Stimulated activated CD4-positive, alpha-beta T cell treated with anti-CD3 and anti-CD28 coated beads, Interleukin-12 subunit alpha, Interleukin-12 subunit beta, amount 100 ng/mL, for 4 hours (primary cell): Measurements from ENCODE around the gene MTG1.
"Not testable (repeated sequence)": the region's sequence is repeated elsewhere in the genome, so short reads cannot be mapped to it uniquely, and the experiment has no call there.

Source experiments
- DNase-seq: peaks from one replicate; pipeline ENCODE4 v3.0.0-alpha.2; 2020

MTG1 gene

GRCh38 chr10:133431888-133432613, 38.1 kb downstream of the MTG1 start:
- DNase-seq = not testable (repeated sequence)

DNA sequence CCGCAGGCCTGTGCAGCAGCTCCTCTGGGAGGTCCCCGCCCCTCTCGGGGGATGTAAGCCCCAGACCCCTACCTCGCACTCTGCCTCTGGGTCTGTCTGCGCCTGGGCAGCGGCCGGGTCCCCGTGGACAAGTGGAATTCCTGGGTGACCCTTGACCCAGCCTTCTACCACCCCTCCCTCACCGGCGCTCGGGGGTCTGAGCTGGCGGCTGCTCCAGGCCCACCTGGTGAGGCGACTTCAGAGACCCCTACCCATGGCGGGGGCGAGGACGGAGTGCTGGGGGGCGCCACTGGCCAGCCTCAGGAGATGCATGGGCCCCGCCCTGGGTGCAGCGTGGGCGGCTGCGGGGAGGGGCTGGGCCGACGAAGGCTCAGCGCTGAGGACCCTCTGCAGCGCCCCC, 38.8 kb downstream of the MTG1 start:
- not testable (repeated sequence) for DNase-seq

- no peak for DNase-seq
Measured at GRCh38 chr10:133438711-133439273, 44.8 kb downstream of the MTG1 start.

DNA sequence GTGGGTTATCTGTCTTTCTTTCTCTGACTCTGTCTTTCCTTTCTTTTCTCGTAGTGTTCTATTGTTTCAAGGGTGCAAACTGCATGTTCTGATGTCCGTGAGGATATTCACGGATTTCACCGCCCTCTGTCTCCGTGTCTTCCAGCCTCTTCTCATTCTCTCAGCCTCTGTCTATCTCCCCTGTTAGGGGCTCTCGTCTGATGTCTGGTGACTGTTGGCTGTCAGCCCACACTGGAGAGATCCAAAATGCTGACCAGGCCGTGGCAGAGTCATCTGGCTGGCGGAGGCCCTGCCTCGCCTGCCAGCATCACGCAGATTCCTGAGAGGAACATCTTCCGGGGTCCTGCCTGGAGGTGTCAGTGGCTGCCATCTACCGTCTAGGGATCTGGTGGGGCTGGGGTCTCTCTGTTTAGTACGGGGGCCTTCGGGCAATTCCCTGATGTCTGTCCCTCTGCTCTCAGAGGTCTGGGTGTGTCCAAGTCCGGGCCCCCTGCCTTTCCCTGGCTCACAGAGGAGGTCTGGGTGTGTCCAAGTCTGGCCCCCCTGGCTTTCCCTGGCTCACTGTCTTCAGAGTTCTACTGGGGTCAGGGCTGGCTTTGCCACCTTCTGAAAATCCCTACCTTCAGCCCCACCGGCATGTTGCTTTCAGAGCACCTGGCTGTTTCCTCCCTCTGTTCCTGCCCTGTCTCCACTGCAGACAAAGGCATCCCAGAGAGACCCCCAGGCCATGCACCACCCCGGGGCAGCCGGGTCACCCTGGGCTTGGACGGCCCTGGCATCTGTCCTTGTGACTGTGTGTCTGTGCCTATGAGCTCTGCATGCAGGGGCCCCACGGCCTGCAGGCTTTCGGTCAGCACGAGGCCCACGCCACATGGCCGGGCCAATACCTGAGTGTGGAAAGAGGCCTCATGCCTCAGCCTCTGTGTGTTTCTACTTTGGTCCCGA, 45.8 kb downstream of the MTG1 start:
- no peak for DNase-seq

GRCh38 chr10:133440633-133441285, 46.8 kb downstream of the MTG1 start:
- DNase-seq = no peak

DNA sequence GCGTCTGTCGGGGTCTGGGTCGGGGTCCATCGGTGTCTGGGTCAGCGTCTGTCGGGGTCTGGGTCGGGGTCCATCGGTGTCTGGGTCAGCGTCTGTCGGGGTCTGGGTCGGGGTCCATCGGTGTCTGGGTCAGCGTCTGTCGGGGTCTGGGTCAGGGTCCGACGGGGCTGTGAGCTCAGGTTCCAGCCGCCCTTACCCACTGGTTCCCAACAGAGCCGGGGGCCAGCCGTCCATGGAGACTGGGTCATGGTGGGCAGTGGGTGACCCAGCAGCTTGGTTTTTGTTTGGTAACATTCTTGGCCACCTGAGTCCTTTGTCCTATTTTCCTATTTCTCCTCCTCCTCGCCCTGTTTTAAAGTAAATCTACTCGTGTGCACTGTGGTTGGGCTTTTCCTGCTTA, 47.4 kb downstream of the MTG1 start:
- not testable (repeated sequence) for DNase-seq

DNA sequence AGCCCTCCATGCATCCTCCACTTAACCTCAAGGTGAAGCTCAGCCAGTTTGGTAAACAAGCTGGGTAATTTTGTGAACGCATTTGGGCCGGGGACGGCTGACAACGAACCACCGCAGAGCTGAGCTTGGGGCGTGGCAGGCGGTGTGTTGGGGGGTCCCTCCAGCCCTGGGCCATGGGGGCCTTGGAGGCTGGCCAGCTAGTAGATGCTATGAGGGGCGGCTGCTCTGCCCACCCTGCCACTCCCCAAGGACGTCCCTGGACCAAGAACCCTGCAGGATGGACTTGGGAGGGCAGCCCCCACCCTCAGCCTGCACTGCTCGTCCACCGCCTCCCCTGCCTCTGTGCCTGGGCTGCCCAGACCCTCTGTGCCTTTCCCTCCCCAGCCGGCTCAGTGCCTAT, 47.8 kb downstream of the MTG1 start:
- no peak for DNase-seq

DNA sequence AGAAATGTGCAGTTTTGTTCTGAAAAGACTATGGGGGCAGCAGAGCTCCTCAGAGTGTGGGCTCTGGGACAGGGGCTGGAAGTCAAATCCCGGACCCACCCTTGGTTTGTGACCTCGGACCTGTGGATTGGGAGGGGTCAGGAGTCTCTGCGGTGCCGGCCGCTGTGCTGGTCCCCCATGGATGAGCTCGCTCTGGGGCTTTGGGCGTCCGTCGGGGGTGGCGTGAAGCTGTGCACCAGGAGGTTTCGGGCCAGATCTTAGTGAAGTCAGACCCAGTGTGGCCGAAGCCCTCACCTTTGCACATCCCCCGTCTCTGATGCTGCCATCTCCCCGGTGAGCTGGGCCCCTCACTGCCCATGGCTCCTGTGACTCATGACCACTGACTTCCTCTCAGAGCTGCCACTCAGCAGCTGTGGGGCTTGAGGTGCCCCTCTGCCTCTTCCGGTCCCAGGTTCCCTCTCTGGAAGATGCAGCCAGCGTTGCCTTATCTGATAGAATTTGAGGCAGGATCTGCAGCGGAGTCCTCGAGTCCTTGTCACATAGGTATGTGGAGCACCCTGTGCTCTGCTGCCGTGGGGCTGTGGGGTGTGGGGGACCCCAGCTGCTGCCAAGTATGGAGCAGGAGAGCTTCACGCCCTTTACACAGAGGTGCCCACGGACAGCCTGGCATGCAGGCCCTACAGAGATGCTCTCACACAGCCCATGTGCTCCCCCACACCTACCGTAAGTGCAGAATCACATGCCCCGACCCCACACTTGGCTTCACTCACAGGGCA, 48.4 kb downstream of the MTG1 start:
- DNase-seq = no peak

GRCh38 chr10:133442967-133443924, 49.3 kb downstream of the MTG1 start:
- DNase-seq = no peak

DNA sequence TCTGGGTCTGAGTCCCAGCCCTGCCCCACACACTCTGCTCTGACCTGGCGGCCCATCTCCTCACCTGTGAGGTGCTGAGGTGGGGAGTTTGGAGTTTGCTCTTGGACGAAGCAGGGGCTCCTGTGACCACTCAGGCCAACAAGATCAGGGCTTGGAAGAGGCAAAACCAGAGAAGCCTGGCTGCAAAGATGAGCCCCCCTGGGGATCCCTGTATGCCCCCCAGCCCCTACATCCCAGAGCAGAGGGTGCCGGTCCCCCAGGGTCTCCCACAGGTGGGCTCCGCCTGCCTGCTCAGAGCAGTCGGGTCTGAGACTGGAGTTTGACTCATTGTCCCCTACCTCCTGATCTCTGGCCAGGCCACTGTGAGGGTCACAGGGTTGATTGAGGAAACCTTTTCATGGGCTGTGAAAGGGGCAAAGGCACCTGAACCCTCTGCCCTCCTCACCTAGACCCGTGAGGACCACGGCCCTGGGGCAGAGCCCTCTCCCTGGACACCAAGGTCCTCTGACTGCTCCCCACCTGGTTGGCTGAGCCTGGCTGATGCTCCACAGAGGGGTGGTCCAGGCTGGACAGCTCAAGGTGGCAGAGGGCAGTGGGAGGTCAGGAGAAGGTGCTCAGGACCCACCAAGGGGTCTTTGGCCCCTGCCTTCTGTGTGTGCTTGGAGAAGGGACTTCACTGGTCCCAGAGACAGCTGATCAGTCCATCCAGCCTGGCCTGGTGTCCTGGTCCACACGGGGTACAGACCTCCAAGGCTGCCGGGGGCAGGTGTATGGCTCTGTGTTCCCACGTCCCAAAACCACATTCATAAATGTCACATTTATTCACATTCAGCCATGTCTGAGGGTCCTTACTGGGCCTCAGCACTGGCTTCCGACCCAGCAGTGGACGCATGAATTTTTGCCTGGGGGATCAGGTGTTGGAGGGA, 50.6 kb downstream of the MTG1 start:
- no peak for DNase-seq

DNA sequence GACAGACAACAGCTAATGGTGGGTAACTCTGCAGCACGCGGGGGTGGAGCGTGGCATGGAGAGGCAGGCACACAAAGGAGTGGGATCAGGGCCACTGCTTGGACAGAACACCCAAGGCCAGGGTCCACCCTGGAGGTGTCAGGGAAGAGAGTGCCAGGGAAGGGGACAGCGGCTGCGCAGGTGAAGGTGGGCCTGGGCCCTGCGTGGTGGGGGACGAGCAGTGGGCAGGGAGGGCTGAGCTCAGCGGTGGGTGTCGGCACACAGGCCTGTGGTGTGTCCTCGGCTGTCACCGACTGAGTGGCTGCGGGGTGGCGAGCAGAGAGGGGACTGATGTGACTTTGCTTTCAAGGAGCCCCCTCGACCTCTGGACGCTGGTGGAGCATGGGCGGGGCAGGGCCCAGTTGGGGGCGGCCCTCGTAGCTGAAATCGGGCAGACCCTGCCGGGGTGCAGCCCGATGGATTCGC, 51.3 kb downstream of the MTG1 start:
- no peak for DNase-seq

- DNase-seq = no peak
Measured at GRCh38 chr10:133445751-133446708, 52.1 kb downstream of the MTG1 start.

DNA sequence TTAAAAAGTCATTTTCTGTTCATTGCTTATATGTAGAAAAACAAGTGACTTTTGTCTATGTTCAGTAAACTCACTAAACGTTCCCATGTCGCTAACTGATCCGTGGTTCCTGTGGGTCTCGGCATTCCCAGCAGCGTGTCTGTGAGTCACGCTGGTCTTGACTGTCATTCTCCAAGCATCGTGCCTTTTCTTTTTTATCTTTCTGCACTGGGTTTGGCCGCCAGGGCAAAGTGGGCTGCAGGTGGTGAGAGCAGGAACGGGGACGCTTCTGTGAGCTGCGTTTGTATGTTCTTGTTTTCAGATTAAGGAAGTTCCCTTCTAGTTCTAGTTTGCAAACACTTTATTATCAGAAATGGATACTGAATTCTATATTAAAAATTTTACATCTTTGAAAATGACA, 53.0 kb downstream of the MTG1 start:
- no peak for DNase-seq

DNA sequence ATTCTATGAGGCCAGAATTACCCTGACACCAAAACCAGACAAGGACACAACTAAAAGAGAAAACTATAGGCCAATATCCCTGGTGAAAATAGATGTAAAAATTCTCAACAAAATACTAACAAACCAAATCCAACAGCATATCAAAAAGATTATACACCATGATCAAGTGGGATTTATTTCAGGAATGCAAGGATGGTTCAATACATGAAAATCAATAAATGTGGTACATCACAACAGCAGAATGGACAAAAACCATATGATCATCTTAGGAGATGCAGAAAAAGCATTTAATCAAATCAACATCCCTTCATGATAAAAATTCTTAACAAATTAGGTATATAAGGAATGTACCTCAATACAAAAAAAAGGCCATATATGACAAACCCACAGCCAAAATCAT, 54.2 kb downstream of the MTG1 start:
- DNase-seq = no peak

DNA sequence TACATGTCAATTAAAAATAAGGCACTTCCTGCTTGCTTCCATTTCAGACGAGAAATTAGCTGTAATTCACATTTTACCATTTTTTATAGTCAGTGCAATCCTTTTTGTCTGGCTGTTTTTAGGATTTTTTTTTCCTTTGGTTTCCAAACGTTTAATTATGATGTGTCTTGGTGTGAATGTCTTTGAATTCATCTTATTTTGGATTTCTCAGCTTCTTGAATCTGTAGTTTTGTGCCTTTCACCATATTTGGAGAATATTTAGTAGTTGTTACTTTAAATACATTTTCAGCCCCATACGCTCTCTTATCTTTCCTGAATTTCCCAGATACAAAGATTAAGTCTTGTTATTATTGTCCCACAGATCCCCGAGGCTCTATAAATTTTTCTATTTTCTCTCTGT, 57.4 kb downstream of the MTG1 start:
- no peak for DNase-seq

DNA sequence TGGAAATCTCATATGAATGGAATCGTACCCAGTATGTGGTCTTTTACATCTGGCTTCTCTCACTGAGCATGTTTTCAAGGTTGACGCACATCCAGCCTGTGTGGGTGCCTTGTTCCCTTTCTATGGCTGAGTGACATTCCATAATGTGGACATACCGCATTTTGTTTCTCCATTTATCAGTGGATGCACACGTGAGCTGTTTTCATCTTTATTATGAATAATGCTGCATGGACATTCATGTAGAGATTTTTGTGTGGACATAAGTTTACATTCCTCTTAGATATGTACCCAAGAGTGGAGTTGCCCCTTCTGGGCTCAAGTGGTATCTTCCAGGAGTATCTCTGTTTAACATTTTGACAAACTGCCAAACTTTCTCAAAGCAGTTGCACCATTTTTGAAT, 58.5 kb downstream of the MTG1 start:
- DNase-seq = no peak

DNA sequence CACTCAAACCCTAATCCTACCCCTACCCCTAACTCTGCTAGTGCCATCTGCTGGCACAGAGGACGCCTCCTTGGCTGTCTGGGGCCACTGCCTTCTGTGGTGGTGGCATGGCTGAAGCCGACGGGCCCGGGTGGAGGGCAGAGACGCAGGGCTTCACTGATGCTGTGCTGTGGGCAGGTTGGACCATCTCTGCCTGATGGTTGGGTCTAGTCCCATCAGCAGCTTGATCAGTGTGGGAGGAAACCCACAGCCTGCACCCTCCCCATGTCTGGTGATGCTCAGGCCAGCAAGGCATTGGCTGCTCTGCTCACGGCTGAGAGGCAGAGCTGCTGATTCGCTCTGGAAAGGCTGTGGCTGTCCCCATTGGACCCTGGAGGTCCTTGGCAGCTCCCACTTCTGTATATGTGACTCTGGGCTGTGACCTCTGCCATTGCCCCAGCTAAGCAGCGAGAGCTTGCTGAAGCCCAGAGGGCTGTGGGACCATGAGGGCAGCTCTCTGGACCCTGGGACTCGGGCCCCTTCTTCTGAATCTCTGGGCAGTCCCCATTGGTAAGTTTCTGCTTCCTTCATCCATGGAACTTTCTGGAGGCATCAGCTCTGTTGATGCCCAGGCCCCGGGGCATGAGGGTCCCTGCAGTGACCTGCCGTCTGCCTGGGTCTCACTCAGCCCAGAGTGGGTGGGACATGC, 59.7 kb downstream of the MTG1 start, which contains the start of gene SCART1:
Gene SCART1 (plus strand): TSS at position 430 of the 688 bp plus-strand sequence. CDS start 53 bp downstream, at position 483.
- DNase-seq = no peak
